Measurements from ENCODE around the gene YLPM1. TPM values are rescaled to one million over a fixed set of nuclear protein-coding genes. Genes with fewer than 3 reads are reported as not detected.

Gene YLPM1
- total and polyA plus RNA-seq, 2 experiments from 2014 or later, result 16.8 to 19.3 TPM

GRCh38 chr14:74859757-74860552 lies 96.8 kb downstream of the YLPM1 start:
- Histone ChIP-seq H2AFZ (no peak overlapping the region), H3K79me2 (ENCODE audit: insufficient read depth) (no peaks in the 10 kb centered on the region), H3K4me3 (no peak overlapping the region), H4K20me1 (ENCODE audit: insufficient read depth) (no peaks in the 10 kb centered on the region), H3K9me3 (ENCODE audit: low read depth) (no peaks in the 10 kb centered on the region), H3K9ac (no peak overlapping the region), H3K36me3 (ENCODE audit: low read depth) (no peaks in the 10 kb centered on the region), H3F3A (ENCODE audit: insufficient read depth) (peaks cover 16% of the 10 kb centered on the region; the same call in 1 of the 2 replicates), H3K27ac (no peak overlapping the region), H3K27me3 (replicated peaks; ENCODE audit: insufficient read depth) (no peaks in the 10 kb centered on the region), H3K4me2 (ENCODE audit: unreplicated experiment) (no peak overlapping the region), H3K4me1 (ENCODE audit: insufficient read depth) (peaks cover 12% of the 10 kb centered on the region), H3K9me2 (ENCODE audit: insufficient read depth) (no peaks in the 10 kb centered on the region)
- no peak for TF ChIP-seq EZH2 (IDR thresholded peaks at IDR 0.05; ENCODE audit: insufficient read depth, poor library complexity, severe bottlenecking)
- no peak for TF ChIP-seq EZH2phosphoT487 (IDR thresholded peaks at IDR 0.05; ENCODE audit: insufficient read depth, low read depth)
- DNase-seq, result no peak
- 76 to 77% methylated on average over 10 of the region's 10 CpGs for WGBS, 2 experiments (ENCODE audit: low coverage in 1 of 2, low lambda C conversion rate in 2 of 2, missing lambda C conversion rate in 2 of 2)
- in situ Hi-C loops (cut with MboI), result no loop called here

DNA sequence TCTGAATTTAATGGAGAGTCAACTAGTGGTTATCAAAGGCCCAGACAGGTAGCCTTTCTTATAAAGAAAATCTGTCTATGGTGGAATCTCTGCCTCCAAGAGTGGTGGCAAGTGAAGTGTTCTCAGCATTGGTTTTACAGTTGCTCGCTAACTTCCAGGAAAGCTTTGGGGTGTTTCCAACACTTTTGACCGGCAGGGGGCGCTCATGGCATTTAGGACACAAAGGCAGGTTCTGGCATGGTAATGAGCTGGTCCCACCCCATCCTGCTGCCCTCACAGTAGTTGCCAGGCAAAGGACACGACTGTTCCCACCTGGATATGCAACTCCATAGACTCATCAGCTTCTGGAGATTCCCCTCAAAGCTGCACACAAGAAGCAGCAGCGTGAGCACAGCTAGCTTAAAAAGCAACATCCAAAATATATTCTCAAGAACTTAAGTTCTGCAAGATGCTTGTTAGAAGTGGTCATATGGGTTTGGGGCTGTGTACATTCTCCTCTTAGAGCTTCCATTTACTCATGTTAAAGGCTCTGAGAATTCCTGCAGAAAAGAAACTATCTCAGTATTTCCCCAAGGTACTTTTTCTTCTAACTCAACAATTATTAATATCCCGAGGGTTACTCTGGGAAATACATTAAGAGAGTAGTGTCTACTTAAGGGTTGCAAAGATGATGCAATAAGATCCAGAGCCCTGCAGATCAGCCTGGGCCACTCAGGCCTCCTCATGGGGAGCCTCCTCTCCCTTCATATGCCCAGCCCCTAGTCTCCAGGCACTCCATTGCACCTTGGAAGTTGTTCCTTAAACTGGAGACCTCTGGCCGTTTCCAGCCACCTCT lies 98.0 kb downstream of the YLPM1 start:
- Histone ChIP-seq H3K4me3 (no peak overlapping the region), H3K36me3 (ENCODE audit: low read depth) (no peaks in the 10 kb centered on the region), H3K9ac (no peak overlapping the region), H4K20me1 (ENCODE audit: insufficient read depth) (no peaks in the 10 kb centered on the region), H3K9me3 (ENCODE audit: low read depth) (no peaks in the 10 kb centered on the region), H3K4me2 (ENCODE audit: unreplicated experiment) (no peak overlapping the region), H3K27me3 (replicated peaks; ENCODE audit: insufficient read depth) (no peaks in the 10 kb centered on the region), H3K9me2 (ENCODE audit: insufficient read depth) (no peaks in the 10 kb centered on the region), H3K4me1 (ENCODE audit: insufficient read depth) (peaks cover 12% of the 10 kb centered on the region), H3K27ac (no peak overlapping the region), H2AFZ (no peak overlapping the region), H3K79me2 (ENCODE audit: insufficient read depth) (no peaks in the 10 kb centered on the region), H3F3A (ENCODE audit: insufficient read depth) (peaks cover 16% of the 10 kb centered on the region; the same call in 1 of the 2 replicates)
- peak; percentile 87 for DNase-seq
- 30 to 32% methylated on average over 7 of the region's 7 CpGs for WGBS, 2 experiments (ENCODE audit: low coverage in 1 of 2, low lambda C conversion rate in 2 of 2, missing lambda C conversion rate in 2 of 2)
- in situ Hi-C loops (cut with MboI), result no loop called here
- TF ChIP-seq EZH2phosphoT487 (IDR thresholded peaks at IDR 0.05; ENCODE audit: insufficient read depth, low read depth) (no peak), EZH2 (IDR thresholded peaks at IDR 0.05; ENCODE audit: insufficient read depth, poor library complexity, severe bottlenecking) (no peak)

DNA sequence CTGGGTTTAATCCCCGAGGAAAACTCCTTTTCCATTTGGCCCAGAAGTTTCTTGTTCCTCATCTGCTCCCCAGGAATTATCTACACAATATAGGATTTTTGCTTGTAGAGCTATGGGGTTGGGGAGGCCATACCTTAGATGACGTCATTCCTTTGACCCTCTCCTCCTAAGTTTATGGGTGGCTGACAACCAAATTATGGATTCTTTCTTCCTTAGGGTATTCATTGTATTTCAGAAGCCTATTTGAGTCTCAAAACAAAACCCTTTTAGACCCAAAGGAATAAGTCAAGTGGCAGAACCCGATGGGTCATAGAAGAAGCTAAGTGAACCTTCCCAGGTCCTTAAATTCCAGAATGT lies 98.6 kb downstream of the YLPM1 start:
- Histone ChIP-seq H3K9me2 (ENCODE audit: insufficient read depth) (no peaks in the 10 kb centered on the region), H3F3A (ENCODE audit: insufficient read depth) (peaks cover 16% of the 10 kb centered on the region; the same call in 1 of the 2 replicates), H3K27me3 (replicated peaks; ENCODE audit: insufficient read depth) (no peaks in the 10 kb centered on the region), H3K79me2 (ENCODE audit: insufficient read depth) (no peaks in the 10 kb centered on the region), H3K9me3 (ENCODE audit: low read depth) (no peaks in the 10 kb centered on the region), H3K4me1 (ENCODE audit: insufficient read depth) (peaks cover 12% of the 10 kb centered on the region), H3K9ac (no peak overlapping the region), H3K4me2 (ENCODE audit: unreplicated experiment) (no peak overlapping the region), H2AFZ (no peak overlapping the region), H3K27ac (no peak overlapping the region), H3K4me3 (no peak overlapping the region), H3K36me3 (ENCODE audit: low read depth) (no peaks in the 10 kb centered on the region), H4K20me1 (ENCODE audit: insufficient read depth) (no peaks in the 10 kb centered on the region)
- in situ Hi-C loops (cut with MboI), result no loop called here
- WGBS, 2 experiments (ENCODE audit: low coverage in 1 of 2, low lambda C conversion rate in 2 of 2, missing lambda C conversion rate in 2 of 2), result 69 to 71% methylated on average over 3 of the region's 3 CpGs
- no peak for TF ChIP-seq EZH2 (IDR thresholded peaks at IDR 0.05; ENCODE audit: insufficient read depth, poor library complexity, severe bottlenecking)
- TF ChIP-seq EZH2phosphoT487 (IDR thresholded peaks at IDR 0.05; ENCODE audit: insufficient read depth, low read depth), result no peak
- DNase-seq, result no peak

GRCh38 chr14:74863274-74863673 lies 100.2 kb downstream of the YLPM1 start:
- peaks cover 13% of the 10 kb centered on the region; the same call in 1 of the 2 replicates for H3F3A ChIP-seq (ENCODE audit: insufficient read depth)
- no peaks in the 10 kb centered on the region for H4K20me1 ChIP-seq (ENCODE audit: insufficient read depth)
- H3K9me3 ChIP-seq (ENCODE audit: low read depth), result no peaks in the 10 kb centered on the region
- no peaks in the 10 kb centered on the region for H3K27me3 ChIP-seq (replicated peaks; ENCODE audit: insufficient read depth)
- no peaks in the 10 kb centered on the region for H3K36me3 ChIP-seq (ENCODE audit: low read depth)
- H2AFZ ChIP-seq, result no peak overlapping the region
- no peaks in the 10 kb centered on the region for H3K79me2 ChIP-seq (ENCODE audit: insufficient read depth)
- H3K9ac ChIP-seq, result no peak overlapping the region
- 77 to 91% methylated on average over 8 to 9 of the region's 9 CpGs for WGBS, 2 experiments (ENCODE audit: low coverage in 1 of 2, low lambda C conversion rate in 2 of 2, missing lambda C conversion rate in 2 of 2)
- no peak for TF ChIP-seq EZH2 (IDR thresholded peaks at IDR 0.05; ENCODE audit: insufficient read depth, poor library complexity, severe bottlenecking)
- TF ChIP-seq EZH2phosphoT487 (IDR thresholded peaks at IDR 0.05; ENCODE audit: insufficient read depth, low read depth), result no peak
- H3K4me3 ChIP-seq, result no peak overlapping the region
- no peaks in the 10 kb centered on the region for H3K9me2 ChIP-seq (ENCODE audit: insufficient read depth)
- no peak for DNase-seq
- peaks cover 11% of the 10 kb centered on the region for H3K4me1 ChIP-seq (ENCODE audit: insufficient read depth)
- H3K27ac ChIP-seq, result no peak overlapping the region
- H3K4me2 ChIP-seq (ENCODE audit: unreplicated experiment), result no peak overlapping the region
- in situ Hi-C loops (cut with MboI), result no loop called here

All from GM23248 (cell line).